NCI-H1417 (cell line): ENCODE data around the gene PFDN4.

Experiments used
- DNase-seq, 3 experiments: peaks; one replicate each; lab custom pipeline; 2025; lab: John Stamatoyannopoulos, UW

PFDN4 gene

DNA sequence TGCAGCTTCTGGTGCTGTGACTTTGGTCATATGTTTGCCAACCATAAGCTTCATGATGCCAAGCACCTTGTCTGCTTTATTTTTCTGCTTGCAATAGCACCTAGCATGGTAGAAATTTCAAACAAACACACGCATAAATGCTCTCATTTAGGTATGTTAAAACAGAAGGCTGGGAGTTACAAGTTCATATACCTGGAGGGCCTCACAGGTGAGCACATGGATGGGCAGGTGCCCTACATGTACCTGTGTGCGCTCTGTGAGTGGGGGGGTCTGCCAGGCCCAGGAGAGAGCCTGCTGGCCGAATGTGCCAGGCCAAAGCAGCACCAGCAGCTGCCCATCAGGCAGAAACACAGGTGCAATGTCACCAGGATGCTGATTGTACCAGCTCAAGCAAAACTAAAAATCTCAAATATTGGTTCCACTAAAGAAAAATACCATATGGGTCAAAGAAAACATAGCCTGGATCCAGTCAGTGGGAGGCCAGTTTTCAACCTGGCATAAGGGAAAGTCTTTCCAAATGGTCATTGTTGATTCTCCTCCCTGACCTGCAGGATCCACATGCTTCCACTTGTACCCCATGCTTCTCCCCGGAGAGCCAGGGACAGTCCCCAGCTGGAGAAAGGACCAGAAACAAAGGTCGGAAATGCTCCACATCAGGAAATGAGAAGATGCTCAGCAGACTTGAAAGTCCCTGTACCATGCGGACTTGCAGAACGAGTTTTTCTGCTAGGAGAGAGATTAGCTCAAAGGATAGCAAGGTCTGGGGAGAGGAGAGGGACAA, 7.2 kb upstream of the PFDN4 start:
- DNase-seq: peak in 2 of 3 experiments; percentile 14 to 38

GRCh38 chr20:54201268-54201846, 6.5 kb upstream of the PFDN4 start:
- DNase-seq: no peak

DNA sequence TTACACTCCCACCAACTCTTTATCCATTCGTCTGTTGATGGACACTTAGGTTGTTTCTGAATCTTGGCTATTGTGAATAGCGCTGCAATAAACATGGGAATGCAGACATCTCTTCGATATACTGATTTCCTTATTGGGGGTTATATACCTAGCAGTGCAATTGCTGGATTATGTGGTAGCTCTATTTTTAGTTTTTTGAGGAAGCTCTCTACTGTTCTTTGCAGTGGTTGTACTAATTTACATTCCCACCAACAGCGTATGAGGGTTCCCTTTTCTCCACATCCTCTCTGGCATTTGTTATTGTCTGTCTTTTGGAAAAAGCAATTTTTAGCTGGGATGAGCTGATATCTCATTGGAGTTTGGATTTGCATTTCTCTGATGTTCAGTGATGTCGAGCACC, 4.6 kb upstream of the PFDN4 start:
- no peak for DNase-seq

- DNase-seq: no peak
Measured at GRCh38 chr20:54204063-54204462, 3.8 kb upstream of the PFDN4 start.

DNA sequence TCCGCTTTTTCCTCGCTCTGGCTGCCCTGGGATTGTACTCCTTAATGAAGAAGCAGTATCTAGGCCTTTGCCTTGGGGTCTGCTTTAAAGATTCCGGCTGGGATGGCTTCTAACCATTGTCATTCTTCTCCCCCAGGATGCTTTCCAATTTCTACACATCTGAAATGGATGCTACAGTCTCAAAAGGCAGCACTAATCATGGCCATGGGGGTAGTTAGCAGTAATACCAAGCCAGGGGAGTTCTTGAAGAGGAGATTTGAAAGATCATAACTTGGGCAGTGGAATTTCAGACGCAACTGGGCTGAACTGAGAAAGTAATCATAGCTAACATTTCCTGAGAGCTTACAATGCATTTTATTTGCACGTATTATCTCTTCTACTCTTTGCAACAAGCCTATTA, 3.4 kb upstream of the PFDN4 start:
- DNase-seq: no peak

DNA sequence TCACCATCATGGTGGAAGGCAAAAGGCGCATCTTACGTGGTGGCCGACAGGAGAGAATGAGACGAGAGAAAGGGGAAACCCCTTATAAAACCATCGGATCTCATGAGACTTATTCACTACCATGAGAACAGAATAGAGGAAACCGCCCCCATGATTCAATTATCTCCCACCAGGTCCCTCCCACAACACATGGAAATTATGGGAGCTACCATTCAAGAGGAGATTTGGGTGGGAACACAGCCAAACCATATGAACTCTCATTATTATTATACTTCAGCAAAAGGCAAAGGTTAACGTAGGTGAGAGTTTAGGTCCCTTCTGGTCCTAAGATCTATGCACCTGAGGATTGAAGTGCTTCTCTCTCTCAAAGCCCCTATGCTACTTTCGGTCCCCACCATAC, 2.4 kb upstream of the PFDN4 start:
- DNase-seq: no peak

DNA sequence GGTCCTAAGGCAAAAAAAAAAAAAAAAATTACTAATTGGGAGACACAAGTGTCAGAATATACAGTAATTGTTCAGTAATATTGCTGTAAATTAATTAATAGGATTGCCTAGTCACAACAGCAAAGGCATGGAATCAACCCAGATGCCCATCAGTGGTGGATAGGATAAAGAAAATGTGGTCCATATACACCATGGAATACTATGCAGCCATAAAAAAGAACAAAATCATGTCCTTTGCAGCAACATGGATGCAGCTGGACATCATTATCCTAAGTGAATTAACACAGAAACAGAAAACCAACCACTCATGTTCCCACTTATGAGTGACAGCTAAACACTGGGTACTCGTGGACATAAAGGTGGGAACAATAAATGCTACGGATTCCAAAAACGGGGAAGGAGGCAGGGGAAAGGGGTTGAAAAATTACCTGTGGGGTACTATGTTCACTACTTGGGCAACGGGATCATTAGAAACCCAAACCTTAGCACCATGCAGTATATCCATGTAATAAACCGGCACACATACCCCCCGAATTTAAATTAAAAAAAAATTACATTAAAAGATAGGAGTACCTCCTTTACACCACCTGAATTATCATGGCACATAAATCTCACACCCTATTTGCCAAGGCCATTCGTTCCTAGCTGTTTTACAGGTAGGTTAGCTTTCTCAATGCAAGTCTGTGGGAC, 689 bp upstream of the PFDN4 start:
- DNase-seq: no peak

DNA sequence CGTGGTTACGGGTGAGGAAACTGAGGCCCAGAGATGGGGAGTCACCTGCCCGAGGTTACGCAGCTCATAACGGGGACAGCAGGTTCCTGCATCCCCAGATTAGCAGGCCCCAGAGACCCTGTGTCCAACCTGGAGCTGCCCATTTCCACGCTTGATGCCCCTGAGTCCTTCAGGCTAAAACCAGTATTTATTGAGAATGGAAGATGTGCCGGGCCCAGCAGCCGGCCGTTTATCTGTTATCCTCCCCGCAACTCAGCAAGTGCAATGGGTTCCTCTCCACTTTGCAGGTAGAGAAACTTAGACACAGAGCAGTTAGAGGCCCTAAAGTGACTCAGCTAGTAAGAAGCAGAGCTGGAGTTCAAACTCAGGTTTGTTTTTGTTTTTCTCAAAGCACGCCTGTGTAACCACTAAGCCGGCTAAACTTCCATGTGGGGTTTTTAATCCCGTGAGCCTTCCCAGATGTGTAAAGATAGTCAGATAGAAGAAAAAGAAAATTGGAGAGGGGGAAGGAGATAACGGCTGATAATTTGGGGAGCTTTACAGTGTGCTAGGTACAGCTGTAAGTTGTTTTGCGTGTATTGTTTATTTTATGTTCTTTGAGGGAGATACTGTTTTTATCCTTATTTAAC, 775 bp downstream of the PFDN4 start:
- peak in 1 of 3 experiments; percentile 79 for DNase-seq

DNA sequence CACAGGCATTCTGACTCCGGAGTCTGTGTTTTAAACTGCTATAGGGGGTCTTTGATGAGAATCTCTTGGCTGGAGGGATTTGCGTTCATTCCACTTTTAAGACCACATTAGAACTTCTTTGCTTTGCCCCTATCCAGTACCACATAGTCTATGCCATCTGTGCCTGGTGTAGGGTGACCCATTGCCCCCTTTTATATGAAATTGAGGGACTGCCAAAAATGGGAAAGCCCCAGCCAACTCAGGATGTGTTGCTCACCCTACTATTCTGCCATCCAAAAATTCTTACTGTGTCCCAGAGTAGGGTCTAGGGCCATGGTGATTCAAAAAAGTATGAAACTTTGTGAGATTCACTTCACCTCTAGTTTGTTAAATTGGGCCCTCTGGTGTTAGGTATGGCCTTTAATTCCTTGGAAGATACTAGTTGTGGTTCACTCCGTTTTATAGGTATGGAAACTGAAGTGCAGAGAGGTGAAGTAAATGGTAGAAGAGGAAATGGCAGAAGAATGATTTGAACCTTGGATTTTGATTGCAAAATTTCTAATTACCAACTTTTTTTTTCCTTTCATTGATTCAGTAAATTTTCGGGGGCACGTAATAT, 1.4 kb downstream of the PFDN4 start:
- DNase-seq: no peak

- no peak for DNase-seq
Measured at GRCh38 chr20:54212226-54212625, 4.3 kb downstream of the PFDN4 start.

DNA sequence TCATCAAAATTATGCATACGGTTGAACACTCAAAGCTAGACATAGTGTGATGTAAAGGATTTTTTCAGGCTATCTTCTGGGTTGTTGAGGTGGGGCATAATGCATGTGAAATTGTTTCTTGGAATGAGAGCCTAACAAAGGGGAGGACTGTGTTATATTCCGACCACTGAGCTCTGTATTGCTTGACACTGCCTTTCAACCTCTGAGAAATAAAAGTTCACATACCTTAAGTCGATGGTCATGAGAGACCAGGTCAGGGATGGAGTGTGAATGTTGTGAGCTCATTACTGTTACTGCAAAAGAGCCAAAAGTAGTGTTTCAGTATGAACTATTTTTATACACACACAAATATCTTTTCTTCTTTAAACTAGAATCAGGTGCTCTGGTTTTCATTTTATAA, 5.0 kb downstream of the PFDN4 start:
- DNase-seq: no peak

- no peak for DNase-seq
Measured at GRCh38 chr20:54214566-54214965, 6.7 kb downstream of the PFDN4 start.

- DNase-seq: no peak
Measured at GRCh38 chr20:54215157-54215789, 7.4 kb downstream of the PFDN4 start.

DNA sequence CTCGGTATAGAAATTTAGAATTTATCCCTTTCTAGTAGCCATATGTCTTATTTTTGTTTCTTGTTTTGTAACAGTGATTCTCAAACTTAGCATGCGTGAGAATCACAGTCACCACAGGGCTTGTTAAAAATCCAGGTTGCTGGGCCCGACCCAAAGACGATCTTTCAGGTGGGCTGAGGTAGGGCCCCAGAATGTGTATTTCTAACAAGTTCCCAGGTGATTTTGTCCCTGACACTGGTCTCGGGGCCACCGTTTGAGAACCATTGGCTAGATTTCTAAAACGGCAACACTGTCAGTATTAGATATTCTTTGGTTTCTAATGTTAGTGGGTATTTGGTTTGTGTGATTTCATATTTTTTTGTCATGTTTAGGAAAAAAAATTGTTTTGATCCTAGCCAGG, 9.9 kb downstream of the PFDN4 start:
- DNase-seq: no peak

DNA sequence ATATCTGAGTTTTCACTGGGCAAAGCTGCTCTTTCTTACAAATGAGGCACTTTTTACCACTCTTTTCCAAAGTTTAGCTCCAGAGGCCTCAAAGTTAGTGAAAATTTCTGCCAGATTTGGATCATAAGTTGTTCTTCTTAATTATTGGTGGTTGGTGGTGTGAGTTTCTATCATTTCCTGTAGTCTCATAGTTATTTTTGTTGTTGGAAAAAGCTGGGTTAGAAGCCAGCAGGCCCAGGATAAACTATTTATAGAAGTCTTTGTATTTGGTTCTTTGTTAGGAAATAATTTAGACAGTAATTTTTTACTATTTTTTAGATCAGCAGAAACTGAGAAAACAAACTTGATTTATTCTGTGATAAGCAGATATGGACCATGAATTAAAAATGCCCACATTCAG, 10.6 kb downstream of the PFDN4 start:
- DNase-seq: no peak

DNA sequence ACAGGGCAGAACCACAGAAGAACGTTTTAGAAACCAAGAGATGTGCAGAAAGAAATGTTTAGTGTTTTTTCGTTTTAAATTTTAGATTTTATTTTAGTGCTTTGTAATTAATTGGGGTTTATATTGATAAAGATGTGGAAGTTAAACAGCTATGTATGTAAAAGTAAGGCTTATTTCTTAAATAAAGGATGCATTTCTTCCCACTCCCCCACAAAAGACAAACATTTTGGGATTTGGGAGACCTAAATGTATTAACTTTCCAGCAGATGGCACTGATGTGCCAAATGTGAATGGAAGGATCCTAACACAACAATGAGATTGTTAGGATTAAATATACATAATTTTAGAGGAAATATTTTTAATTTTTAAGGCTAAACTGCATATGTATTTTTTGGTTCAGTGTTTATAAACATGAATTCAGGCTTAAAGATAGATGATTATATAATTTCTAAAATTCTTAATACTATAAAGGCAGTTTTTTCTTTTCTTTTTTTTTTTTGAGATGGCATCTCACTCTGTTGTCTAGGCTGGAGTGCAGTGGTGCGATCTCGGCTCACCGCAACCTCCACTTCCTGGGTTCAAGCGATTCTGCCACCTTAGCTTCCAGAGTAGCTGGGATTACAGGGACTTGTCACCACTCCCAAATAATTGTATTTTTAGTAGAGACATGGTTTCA, 12.0 kb downstream of the PFDN4 start:
- DNase-seq: peak; percentile 19 to 68 (median 57)

DNA sequence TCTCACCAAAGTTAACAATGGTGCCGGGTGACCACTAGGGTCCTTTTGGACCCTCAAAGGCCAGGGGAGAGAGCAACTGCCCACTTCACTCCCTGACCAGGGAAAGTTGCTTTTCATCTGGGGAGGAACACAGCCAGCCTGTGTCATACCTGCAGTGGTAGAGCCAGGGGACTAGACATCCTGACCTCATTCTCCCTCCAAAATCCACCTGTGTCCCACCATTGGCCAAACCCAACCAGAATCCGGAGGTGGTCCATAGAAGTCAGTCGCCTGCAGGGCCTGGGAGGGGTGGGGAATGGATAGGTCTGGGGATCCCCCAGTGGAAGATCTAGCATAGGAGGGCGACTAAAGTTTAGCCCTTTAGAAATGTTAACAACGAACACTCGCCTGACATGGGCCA, 12.8 kb downstream of the PFDN4 start:
- DNase-seq: no peak

- peak in 1 of 3 experiments; percentile 47 for DNase-seq
Measured at GRCh38 chr20:54221353-54221752, 13.5 kb downstream of the PFDN4 start.

- DNase-seq: peak in 2 of 3 experiments; percentile 72 to 91
Measured at GRCh38 chr20:54221996-54222890, 14.4 kb downstream of the PFDN4 start.

- DNase-seq: no peak
Measured at GRCh38 chr20:54223285-54223684, 15.4 kb downstream of the PFDN4 start.
